OCI-LY7 (cell line): ENCODE data around the gene SH2D6. TPM values are rescaled to one million over a fixed set of nuclear protein-coding genes. Genes with fewer than 3 reads are reported as not detected.

Experiments used
- BruUV-seq: library from RNA; stranded (reverse); fragments of 400-500 nt; replicated peaks from 2 replicates; lab custom pipeline; 2021; lab: Mats Ljungman, UMichigan
- CTCF ChIA-PET: fragments of 300-600 bp; sonication (Branson Sonifier 250); formaldehyde crosslinking; loops from one replicate; lab custom pipeline; 2022; ENCODE audit warnings: antibody characterized with exemption; ENCODE audit not compliant: unreplicated experiment; lab: Charles Lee
- POLR2A ChIA-PET: fragments of 300-600 bp; sonication (Branson Sonifier 250); formaldehyde crosslinking; loops from one replicate; lab custom pipeline; 2022; ENCODE audit warnings: antibody characterized with exemption; lab: Charles Lee
- DNase-seq: peaks from one replicate; pipeline ENCODE4 v3.0.0-alpha.2; 2015; ENCODE audit warnings: low spot score
- H2AFZ ChIP-seq: fragments of 200-600 bp; sonication (generic), shearing (Covaris generic); 2 replicates; pipeline ENCODE4 v1.6.1; 2014; ENCODE audit warnings: mild to moderate bottlenecking, antibody characterized with exemption, low read length, moderate library complexity
- H3K27ac ChIP-seq: fragments of 200-600 bp; sonication (generic); 2 replicates; pipeline ENCODE4 v1.5.1; 2014; ENCODE audit warnings: mixed run types, low read depth, mild to moderate bottlenecking, moderate library complexity, low read length, inconsistent platforms; ENCODE audit not compliant: poor library complexity, severe bottlenecking
- H3K36me3 ChIP-seq: fragments of 200-600 bp; sonication (generic); 2 replicates; pipeline ENCODE4 v1.6.1; 2014; ENCODE audit warnings: mild to moderate bottlenecking, antibody characterized with exemption, low read length, moderate library complexity, mixed read lengths; ENCODE audit not compliant: insufficient read depth
- H3K4me1 ChIP-seq: fragments of 200-600 bp; sonication (generic); 2 replicates; pipeline ENCODE4 v1.5.1; 2014; ENCODE audit warnings: mild to moderate bottlenecking, low read length; ENCODE audit not compliant: insufficient read depth, poor library complexity, severe bottlenecking
- H3K4me2 ChIP-seq: fragments of 200-600 bp; sonication (generic); 2 replicates; pipeline ENCODE4 v1.6.1; 2014; ENCODE audit warnings: mild to moderate bottlenecking, low read length
- H3K4me3 ChIP-seq: fragments of 200-600 bp; sonication (generic); 2 replicates; pipeline ENCODE4 v1.5.1; 2014; ENCODE audit warnings: mild to moderate bottlenecking, low read depth, low read length; ENCODE audit not compliant: poor library complexity, severe bottlenecking
- H3K79me2 ChIP-seq: fragments of 200-600 bp; sonication (generic); 2 replicates; pipeline ENCODE4 v1.6.1; 2016; ENCODE audit warnings: low read depth, mild to moderate bottlenecking, low read length, moderate library complexity, mixed read lengths; ENCODE audit not compliant: insufficient read depth
- H3K9me2 ChIP-seq: fragments of 200-600 bp; sonication (generic); 2 replicates; pipeline ENCODE4 v1.6.1; 2016; ENCODE audit warnings: mild to moderate bottlenecking, low read length, mixed read lengths; ENCODE audit not compliant: insufficient read depth
- H3K9me3 ChIP-seq: fragments of 200-600 bp; sonication (generic); 2 replicates; pipeline ENCODE4 v1.6.1; 2014; ENCODE audit warnings: mild to moderate bottlenecking, mixed run types, low read length, mixed read lengths
- H4K20me1 ChIP-seq: fragments of 200-600 bp; sonication (generic); 2 replicates; pipeline ENCODE4 v1.6.1; 2014; ENCODE audit warnings: mild to moderate bottlenecking, antibody characterized with exemption, low read length, moderate library complexity, mixed read lengths; ENCODE audit not compliant: insufficient read depth
- CTCF ChIP-seq: fragments of 200-600 bp; sonication (generic); conservative IDR thresholded peaks from 2 replicates; pipeline ENCODE4 v1.5.1; 2014; ENCODE audit warnings: mild to moderate bottlenecking, antibody characterized with exemption, low read length, moderate library complexity, mixed read lengths
- EZH2phosphoT487 ChIP-seq: fragments of 200-600 bp; sonication (generic); IDR thresholded peaks from 2 replicates; pipeline ENCODE4 v1.6.1; 2018; ENCODE audit warnings: low read depth, borderline replicate concordance, mild to moderate bottlenecking, mixed run types, antibody characterized with exemption, low read length, moderate library complexity, mixed read lengths
- intact Hi-C: fragments of 100-400 bp; cut with micrococcal nuclease; formaldehyde crosslinking; loops from one replicate; pipeline ENCODE4 v1.10.0; 2022; ENCODE audit not compliant: unreplicated experiment
- total RNA-seq, 2 experiments: library from RNA; depleted of rRNA in 1 of 2; stranded (reverse); fragments of >200 nt in 1 of 2; shearing (Covaris generic) in 1 of 2; gene quantifications; 2 replicates each; pipeline ENCODE4 v1.2.3, GENCODE V29; 2014 to 2022

The SH2D6 gene
- total RNA-seq, 2 experiments from 2014 or later: 0.35 to 2.6 TPM

- H3K27ac ChIP-seq: no peak overlapping the region
- H3K9me3 ChIP-seq: no peaks in the 10 kb centered on the region
- ChIA-PET CTCF (no interaction called here), POLR2A (no interaction called here)
- H3K4me3 ChIP-seq: no peak overlapping the region
- BruUV-seq: no TSS peak
- intact Hi-C loops: no loop called here
- H3K9me2 ChIP-seq: no peaks in the 10 kb centered on the region
- no peaks in the 10 kb centered on the region for H3K79me2 ChIP-seq
- H2AFZ ChIP-seq: peak overlapping the region; percentile 75; the same call in 1 of the 2 replicates
- peaks cover 25% of the 10 kb centered on the region for H3K4me1 ChIP-seq
- peak overlapping the region; percentile 68 for H3K4me2 ChIP-seq
- no peaks in the 10 kb centered on the region for H4K20me1 ChIP-seq
- no peak for DNase-seq
- TF ChIP-seq EZH2phosphoT487 (no peak), CTCF (no peak)
- H3K36me3 ChIP-seq: no peaks in the 10 kb centered on the region
Observed at GRCh38 chr2:85410584-85411404, 7.7 kb upstream of the SH2D6 start.

- H3K36me3 ChIP-seq: no peaks in the 10 kb centered on the region
- H3K9me2 ChIP-seq: no peaks in the 10 kb centered on the region
- no TSS peak for BruUV-seq
- peaks cover 25% of the 10 kb centered on the region for H3K4me1 ChIP-seq
- H3K79me2 ChIP-seq: no peaks in the 10 kb centered on the region
- ChIA-PET POLR2A (no interaction called here), CTCF (no interaction called here)
- intact Hi-C loops: no loop called here
- H3K27ac ChIP-seq: no peak overlapping the region
- no peak overlapping the region for H3K4me3 ChIP-seq
- DNase-seq: no peak
- no peak overlapping the region for H3K4me2 ChIP-seq
- no peaks in the 10 kb centered on the region for H3K9me3 ChIP-seq
- no peaks in the 10 kb centered on the region for H4K20me1 ChIP-seq
- TF ChIP-seq EZH2phosphoT487: no peak
- TF ChIP-seq CTCF: no peak
- H2AFZ ChIP-seq: no peak overlapping the region
Observed at GRCh38 chr2:85411405-85411748, 7.1 kb upstream of the SH2D6 start.
